ENCODE measurements around the gene PBX1. TPM values are rescaled to one million over a fixed set of nuclear protein-coding genes. Genes with fewer than 3 reads are reported as not detected.

Gene PBX1
- total and polyA plus RNA-seq, 10 of the 15 experiments (the other 5 are each of a cell fraction or from before 2014, with no cell fraction given) = 0.05 to 0.28 (median 0.11) TPM; not detected in 5

DNA sequence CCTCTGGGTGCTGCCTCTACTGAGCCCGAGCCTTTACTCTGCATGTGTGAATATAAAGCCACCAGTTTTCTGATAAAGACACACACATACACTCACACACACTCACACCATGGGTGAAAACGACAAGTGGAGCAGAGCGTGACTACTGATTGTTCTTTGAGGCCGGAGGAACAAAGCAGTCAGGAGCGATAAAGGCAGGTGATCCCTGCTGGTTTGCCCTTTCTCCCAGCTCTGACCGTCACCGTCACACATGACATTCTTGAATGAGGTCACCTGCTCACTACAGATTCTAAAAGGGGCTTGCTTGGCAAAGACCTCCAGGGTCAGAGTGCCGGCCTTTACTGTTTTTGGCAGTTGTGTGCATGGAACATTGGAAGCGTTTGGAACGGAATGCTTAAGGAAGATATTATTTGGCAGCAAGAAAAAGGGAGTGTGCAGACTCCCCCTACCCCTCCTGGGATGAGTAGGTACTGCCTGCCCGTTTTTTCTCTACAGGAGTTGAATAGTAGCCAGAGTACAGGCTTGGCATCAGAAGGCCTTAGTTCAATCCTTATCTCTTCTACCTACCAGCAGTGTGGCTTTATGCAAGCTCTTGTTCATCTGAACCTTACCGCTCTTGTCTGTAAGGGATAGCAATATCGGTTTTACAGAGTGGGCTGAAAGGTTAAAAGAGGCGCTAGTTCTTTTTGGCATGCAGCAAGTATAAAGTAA, 79.7 kb downstream of the PBX1 start:
- Histone ChIP-seq H3K9ac (ENCODE audit: control insufficient read depth, insufficient read depth, low read length) (no peak overlapping the region), H3K4me2 (ENCODE audit: control insufficient read depth, insufficient read depth) (no peak overlapping the region), H3K4me3 (no peak overlapping the region), H3K27me3 (replicated peaks in 1 of 2; ENCODE audit: control insufficient read depth in 2 of 2, insufficient read depth in 2 of 2, low read length in 1 of 2) (no peaks in the 10 kb centered on the region), H2AFZ (ENCODE audit: control insufficient read depth, low read depth, low read length) (no peak overlapping the region), H3K79me2 (ENCODE audit: control insufficient read depth, insufficient read depth, low read length) (no peaks in the 10 kb centered on the region), H3K9me3 (replicated peaks; ENCODE audit: control insufficient read depth, insufficient read depth, low read length) (no peaks in the 10 kb centered on the region), H3K27ac (ENCODE audit: control insufficient read depth, insufficient read depth) (no peak overlapping the region), H3K4me1 (ENCODE audit: control insufficient read depth, insufficient read depth, low read length) (no peaks in the 10 kb centered on the region), H3K36me3 (ENCODE audit: control insufficient read depth in 2 of 2, insufficient read depth in 2 of 2, low read length in 1 of 2) (no peaks in the 10 kb centered on the region), H4K20me1 (ENCODE audit: control insufficient read depth, insufficient read depth) (no peaks in the 10 kb centered on the region)
- 42% methylated on average over 14 of the region's 14 CpGs for WGBS (ENCODE audit: insufficient coverage, insufficient replicate concordance, low lambda C conversion rate, missing lambda C conversion rate)
- ATAC-seq = no peak
- POLR2A ChIA-PET = no interaction called here
- CTCF ChIA-PET = no interaction called here
- intact Hi-C loops (cut with micrococcal nuclease; ENCODE audit: unreplicated experiment) = no loop called here
- no TSS peak for BruUV-seq (replicated peaks)
- FAIRE-seq = no peak
- TF ChIP-seq FOXK2 (IDR thresholded peaks at IDR 0.05) = no peak
- no peak for TF ChIP-seq TCF12 (IDR thresholded peaks at IDR 0.05; ENCODE audit: low read depth, low read length)
- no peak for TF ChIP-seq HCFC1 (IDR thresholded peaks at IDR 0.05; ENCODE audit: low read length)
- DNase-seq (ENCODE audit: low read depth, low spot score) = no peak
- RAD21 ChIA-PET (ENCODE audit: unreplicated experiment) = no interaction called here
- in situ Hi-C loops (cut with MboI) = no loop called here
- SMC1A ChIA-PET (ENCODE audit: uncharacterized antibody, unreplicated experiment) = no interaction called here

DNA sequence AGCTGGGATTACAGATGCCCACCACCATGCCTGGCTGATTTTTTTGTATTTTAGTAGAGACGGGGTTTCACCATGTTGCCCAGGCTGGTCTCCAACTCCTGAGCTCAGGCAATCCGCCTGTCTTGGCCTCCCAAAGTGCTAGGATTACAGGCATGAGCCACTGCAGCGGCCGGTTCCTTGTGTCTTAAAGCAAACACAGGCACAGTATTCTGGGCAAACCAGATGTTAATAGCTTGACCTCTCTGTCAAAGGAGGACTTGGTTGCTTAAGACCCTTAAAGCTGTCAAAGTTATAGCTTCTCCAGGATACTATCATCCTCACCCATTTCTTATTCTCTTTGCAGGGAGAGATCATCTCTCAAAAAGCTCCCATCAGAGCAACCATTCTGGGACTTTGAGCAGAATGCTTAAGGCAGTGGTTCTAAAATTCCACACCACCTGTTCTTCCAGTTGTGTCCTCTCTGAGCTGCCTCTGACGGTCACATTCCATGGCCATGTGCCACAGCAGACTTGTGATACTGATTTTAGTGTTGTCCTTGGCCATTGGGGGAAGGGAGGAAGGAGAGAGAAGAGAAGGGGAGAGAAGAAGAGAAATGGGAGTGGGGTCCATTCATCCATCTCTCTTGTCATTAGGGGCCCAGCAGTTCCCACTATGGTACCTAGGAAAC, 81.8 kb downstream of the PBX1 start:
- FAIRE-seq = no peak
- DNase-seq (ENCODE audit: low read depth, low spot score) = no peak
- CTCF ChIA-PET = no interaction called here
- no peaks in the 10 kb centered on the region for H3K4me1 ChIP-seq (ENCODE audit: control insufficient read depth, insufficient read depth, low read length)
- no peaks in the 10 kb centered on the region for H3K27me3 ChIP-seq (replicated peaks in 1 of 2; ENCODE audit: control insufficient read depth in 2 of 2, insufficient read depth in 2 of 2, low read length in 1 of 2)
- ATAC-seq = no peak
- RAD21 ChIA-PET (ENCODE audit: unreplicated experiment) = no interaction called here
- no peak overlapping the region for H2AFZ ChIP-seq (ENCODE audit: control insufficient read depth, low read depth, low read length)
- H3K4me3 ChIP-seq = no peak overlapping the region
- intact Hi-C loops (cut with micrococcal nuclease; ENCODE audit: unreplicated experiment) (no loop called here), in situ Hi-C loops (cut with MboI) (no loop called here)
- no peaks in the 10 kb centered on the region for H3K36me3 ChIP-seq (ENCODE audit: control insufficient read depth in 2 of 2, insufficient read depth in 2 of 2, low read length in 1 of 2)
- 28% methylated on average over 5 of the region's 5 CpGs for WGBS (ENCODE audit: insufficient coverage, insufficient replicate concordance, low lambda C conversion rate, missing lambda C conversion rate)
- no peaks in the 10 kb centered on the region for H3K79me2 ChIP-seq (ENCODE audit: control insufficient read depth, insufficient read depth, low read length)
- no peaks in the 10 kb centered on the region for H4K20me1 ChIP-seq (ENCODE audit: control insufficient read depth, insufficient read depth)
- no TSS peak for BruUV-seq (replicated peaks)
- no peak overlapping the region for H3K4me2 ChIP-seq (ENCODE audit: control insufficient read depth, insufficient read depth)
- no peaks in the 10 kb centered on the region for H3K9me3 ChIP-seq (replicated peaks; ENCODE audit: control insufficient read depth, insufficient read depth, low read length)
- H3K9ac ChIP-seq (ENCODE audit: control insufficient read depth, insufficient read depth, low read length) = no peak overlapping the region
- POLR2A ChIA-PET = no interaction called here
- SMC1A ChIA-PET (ENCODE audit: uncharacterized antibody, unreplicated experiment) = interaction anchor here (0.5 kb wide), 1 partner anchor 1924 kb away, joined by 3 read pairs; no protein-coding TSS in a partner anchor
- H3K27ac ChIP-seq (ENCODE audit: control insufficient read depth, insufficient read depth) = no peak overlapping the region
- no peak for TF ChIP-seq PRDM15 (CRISPR knock-in tag; IDR thresholded peaks at IDR 0.05)
- no peak for TF ChIP-seq E2F4 (IDR thresholded peaks at IDR 0.05; ENCODE audit: low read depth, low read length)
- TF ChIP-seq ZZZ3 (IDR thresholded peaks at IDR 0.05; ENCODE audit: control insufficient read depth, insufficient read length, low read depth) = no peak
- no peak for TF ChIP-seq IRF4 (IDR thresholded peaks at IDR 0.05; ENCODE audit: low read depth, low read length)
- no peak for TF ChIP-seq MXI1 (IDR thresholded peaks at IDR 0.05; ENCODE audit: low read depth, low read length)
- TF ChIP-seq ATF7 (IDR thresholded peaks at IDR 0.05; ENCODE audit: low read depth) = no peak
- no peak for TF ChIP-seq TCF3 (IDR thresholded peaks at IDR 0.05; ENCODE audit: borderline replicate concordance, insufficient read depth, low read depth, low read length)
- TF ChIP-seq, protein P1, sequence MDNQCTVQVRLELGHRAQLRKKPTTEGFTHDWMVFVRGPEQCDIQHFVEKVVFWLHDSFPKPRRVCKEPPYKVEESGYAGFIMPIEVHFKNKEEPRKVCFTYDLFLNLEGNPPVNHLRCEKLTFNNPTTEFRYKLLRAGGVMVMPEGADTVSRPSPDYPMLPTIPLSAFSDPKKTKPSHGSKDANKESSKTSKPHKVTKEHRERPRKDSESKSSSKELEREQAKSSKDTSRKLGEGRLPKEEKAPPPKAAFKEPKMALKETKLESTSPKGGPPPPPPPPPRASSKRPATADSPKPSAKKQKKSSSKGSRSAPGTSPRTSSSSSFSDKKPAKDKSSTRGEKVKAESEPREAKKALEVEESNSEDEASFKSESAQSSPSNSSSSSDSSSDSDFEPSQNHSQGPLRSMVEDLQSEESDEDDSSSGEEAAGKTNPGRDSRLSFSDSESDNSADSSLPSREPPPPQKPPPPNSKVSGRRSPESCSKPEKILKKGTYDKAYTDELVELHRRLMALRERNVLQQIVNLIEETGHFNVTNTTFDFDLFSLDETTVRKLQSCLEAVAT (IDR thresholded peaks at IDR 0.05) = no peak
